HG02981 (cell line): ENCODE data around the gene MTX1.
"Not testable (repeated sequence)": the region's sequence is repeated elsewhere in the genome, so short reads cannot be mapped to it uniquely, and the experiment has no call there.

Experiments
- ATAC-seq: cut with Tn5 transposase; IDR thresholded peaks from one replicate; pipeline ENCODE4 v1.9.1; 2021; ENCODE audit warnings: mild to moderate bottlenecking, moderate library complexity; ENCODE audit not compliant: unreplicated experiment

Gene MTX1, protein sequence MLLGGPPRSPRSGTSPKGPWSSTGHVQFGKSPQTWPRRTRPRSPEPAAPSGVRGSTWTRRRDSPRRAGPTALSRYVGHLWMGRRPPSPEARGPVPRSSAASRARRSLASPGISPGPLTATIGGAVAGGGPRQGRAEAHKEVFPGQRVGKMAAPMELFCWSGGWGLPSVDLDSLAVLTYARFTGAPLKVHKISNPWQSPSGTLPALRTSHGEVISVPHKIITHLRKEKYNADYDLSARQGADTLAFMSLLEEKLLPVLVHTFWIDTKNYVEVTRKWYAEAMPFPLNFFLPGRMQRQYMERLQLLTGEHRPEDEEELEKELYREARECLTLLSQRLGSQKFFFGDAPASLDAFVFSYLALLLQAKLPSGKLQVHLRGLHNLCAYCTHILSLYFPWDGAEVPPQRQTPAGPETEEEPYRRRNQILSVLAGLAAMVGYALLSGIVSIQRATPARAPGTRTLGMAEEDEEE

GRCh38 chr1:155208541-155209311 lies at the start of gene MTX1:
TSS of gene MTX1 (plus strand) at chr1:155208695. CDS start at chr1:155208805, 110 bp downstream.
- ATAC-seq = peak; percentile 65

DNA sequence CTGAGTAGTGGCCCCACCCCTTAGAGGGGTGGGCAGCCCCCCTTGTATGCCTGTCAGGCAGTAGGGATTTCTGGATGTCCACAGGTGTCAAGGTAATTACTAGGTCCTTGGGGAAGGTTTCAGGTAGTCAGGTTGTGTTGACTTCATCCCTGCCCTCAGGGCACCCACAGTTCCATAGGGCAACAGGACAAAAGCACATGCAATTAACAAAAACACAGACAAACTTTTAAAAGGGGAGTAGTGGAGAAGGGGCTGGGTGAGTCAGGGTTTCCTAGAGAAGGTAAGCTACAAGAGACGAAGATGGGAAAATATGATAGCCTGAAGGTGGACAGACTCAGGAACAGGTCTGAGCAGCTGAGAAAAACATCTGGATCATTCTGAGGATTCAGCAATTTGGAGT lies 49.5 kb upstream of the MTX1 start:
- no peak for ATAC-seq

GRCh38 chr1:155160128-155160527 lies 48.4 kb upstream of the MTX1 start:
- ATAC-seq = no peak

DNA sequence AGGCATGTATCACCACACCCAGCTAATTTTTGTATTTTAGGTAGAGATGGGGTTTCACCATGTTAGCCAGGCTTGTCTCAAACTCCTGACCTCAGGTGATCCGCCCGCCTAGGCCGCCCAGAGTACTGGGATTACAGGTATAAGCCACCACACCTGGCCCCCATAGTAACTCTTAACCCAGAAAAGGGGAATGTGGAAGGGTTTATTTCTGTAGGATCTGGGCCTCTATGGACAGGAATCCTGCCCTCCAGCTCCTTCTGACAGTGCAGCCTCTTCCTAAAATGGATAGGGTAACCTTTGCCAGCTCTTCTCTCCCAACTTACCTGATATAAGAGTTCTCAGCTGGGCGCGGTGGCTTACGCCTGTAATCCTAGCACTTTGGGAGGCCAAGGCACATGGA lies 45.9 kb upstream of the MTX1 start:
- not testable (repeated sequence) for ATAC-seq

DNA sequence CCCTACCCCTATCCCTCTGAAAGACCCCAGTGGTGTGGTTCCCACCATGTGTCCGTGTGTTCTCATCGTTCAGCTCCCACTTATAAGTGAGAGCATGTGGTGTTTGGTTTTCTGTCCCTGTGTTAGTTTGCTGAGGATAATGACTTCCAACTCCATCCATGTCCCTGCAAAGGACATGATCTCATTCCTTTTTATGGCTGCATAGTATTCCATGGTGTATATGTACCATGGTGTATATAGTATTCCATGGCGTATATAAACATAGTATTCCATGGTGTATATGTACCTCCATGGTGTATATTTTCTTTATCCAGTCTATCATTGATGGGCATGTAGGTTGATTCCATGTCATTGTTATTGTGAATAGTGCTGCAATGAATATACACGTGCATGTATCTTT lies 44.7 kb upstream of the MTX1 start:
- ATAC-seq = not testable (repeated sequence)

- ATAC-seq = not testable (repeated sequence)
Observed at GRCh38 chr1:155164625-155165024, 43.9 kb upstream of the MTX1 start.

GRCh38 chr1:155166051-155166470 lies 42.4 kb upstream of the MTX1 start:
- ATAC-seq = no peak

- no peak for ATAC-seq
Observed at GRCh38 chr1:155166471-155167165, 41.9 kb upstream of the MTX1 start.

GRCh38 chr1:155167166-155168104 lies 41.1 kb upstream of the MTX1 start:
- ATAC-seq = no peak

- ATAC-seq = not testable (repeated sequence)
Observed at GRCh38 chr1:155168105-155168445, 40.4 kb upstream of the MTX1 start.

DNA sequence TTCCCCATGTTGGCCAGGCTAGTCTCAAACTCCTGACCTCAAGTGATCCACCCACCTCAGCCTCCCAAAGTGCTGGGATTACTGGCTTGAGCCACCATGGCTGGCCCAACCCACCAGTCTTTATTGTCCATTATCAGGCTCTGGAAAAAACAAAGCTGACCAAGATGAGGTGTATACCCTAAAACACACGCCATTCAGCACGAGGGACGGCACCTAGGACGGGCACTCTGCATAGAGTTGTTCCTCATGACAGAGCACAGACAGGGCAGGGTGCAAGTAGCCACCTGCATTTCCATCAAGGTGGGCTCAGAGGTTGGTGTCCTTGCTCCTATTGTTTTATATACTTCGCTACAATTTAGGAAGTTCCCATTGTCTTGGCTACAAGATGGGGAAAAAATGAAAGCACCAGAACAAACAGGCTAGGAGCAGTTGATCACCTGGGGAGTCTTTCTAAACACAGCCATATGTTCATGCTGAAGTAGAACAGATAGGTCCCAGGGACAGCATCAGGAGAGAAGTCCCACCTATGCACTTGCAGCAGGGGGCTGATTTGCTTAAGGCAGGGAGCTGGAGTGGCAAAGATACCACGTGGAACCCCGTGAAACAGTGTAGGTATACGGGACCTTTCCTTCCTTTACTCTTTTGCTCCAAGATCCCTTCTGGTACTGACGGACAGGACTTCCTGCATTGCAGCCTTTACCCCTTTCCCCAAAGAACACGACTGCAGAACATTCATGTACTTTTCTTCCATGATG lies 39.9 kb upstream of the MTX1 start:
- ATAC-seq = no peak

DNA sequence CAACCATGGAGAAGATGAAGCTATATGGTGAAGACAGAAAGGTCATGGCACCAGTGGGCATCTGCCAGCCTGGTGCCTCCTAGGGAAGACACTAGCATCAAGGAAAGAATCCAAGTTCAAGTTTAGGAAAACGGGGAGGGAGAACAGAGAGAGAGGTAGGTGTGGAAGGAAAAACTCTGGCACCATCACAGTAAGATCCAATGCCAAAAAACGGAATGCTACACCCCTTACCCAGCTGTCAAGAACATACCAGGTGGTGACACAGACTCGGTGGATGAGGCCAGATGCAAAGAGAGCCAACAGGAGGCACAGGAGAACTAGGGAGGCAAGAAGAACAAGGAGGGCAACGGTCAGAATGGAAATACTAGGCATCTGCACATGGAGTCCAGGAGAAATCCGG lies 39.0 kb upstream of the MTX1 start:
- no peak for ATAC-seq

GRCh38 chr1:155170101-155170785 lies 38.3 kb upstream of the MTX1 start:
- no peak for ATAC-seq

GRCh38 chr1:155170806-155171205 lies 37.7 kb upstream of the MTX1 start:
- no peak for ATAC-seq

- ATAC-seq = no peak
Observed at GRCh38 chr1:155171836-155172731, 36.4 kb upstream of the MTX1 start.

DNA sequence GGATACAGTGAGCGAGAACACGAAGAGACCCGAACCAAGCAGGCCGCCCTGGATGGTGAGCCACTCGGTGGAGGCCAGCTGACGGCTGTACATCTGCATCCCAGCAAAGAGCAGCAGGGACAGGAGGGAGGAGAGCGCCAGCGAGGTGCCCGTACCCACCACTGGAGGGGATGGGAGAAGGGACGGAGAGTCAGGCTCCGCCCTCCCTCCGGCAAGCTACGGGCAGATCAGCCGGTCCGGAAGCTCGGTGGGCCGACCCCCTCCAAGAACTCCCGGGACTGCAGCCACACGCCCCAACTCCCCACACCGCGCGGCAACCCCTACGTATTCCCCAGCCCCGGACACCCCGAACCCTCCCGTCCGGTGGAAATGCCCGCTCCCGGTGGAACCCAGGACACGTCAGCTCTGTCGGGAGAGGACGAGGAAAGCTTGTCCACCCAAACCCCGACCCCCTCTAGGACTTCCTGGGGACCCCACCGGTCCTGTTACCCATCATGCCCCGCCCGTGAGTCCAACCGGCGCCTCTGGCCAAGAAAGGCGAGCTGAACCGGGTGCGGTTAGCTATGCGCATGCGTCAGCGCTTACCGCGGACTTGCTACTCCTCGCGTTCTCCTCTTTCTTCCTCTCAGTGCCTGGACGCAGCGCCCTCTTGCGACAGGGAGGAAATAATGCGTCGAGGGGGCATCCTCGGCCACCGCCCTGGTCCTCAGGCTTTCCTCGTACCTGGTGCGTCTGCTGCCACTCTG lies 35.6 kb upstream of the MTX1 start, which contains the start of gene KRTCAP2:
KRTCAP2 (minus strand) TSS at position 573 of the 746 bp plus-strand sequence; CDS start at position 493, 80 bp downstream.
- ATAC-seq = peak; percentile 61
